Activated CD4-positive, alpha-beta T cell treated with anti-CD3 and anti-CD28 coated beads, Interleukin-2, amount 10 ng/mL, durations not matched to agents 7 days and 5 days (primary cell): Measurements from ENCODE around the gene FRS2. TPM values are rescaled to one million over a fixed set of nuclear protein-coding genes. Genes with fewer than 3 reads are reported as not detected.

Source experiments
- CTCF ChIA-PET: fragments of 350-600 bp; sonication (Branson Sonifier 250); formaldehyde crosslinking; loops from one replicate; lab custom pipeline; 2021; ENCODE audit warnings: antibody characterized with exemption; lab: Charles Lee
- POLR2A ChIA-PET: fragments of 350-600 bp; sonication (Branson Sonifier 250); formaldehyde crosslinking; loops from one replicate; lab custom pipeline; 2021; ENCODE audit warnings: antibody characterized with exemption; lab: Charles Lee
- DNase-seq: peaks from one replicate; pipeline ENCODE4 v3.0.0-alpha.2; 2020
- H3K27ac Mint-ChIP-seq: one replicate; pipeline ENCODE4 v1.8.0; 2021; ENCODE audit warnings: mild to moderate bottlenecking, moderate library complexity, mixed read lengths
- H3K27me3 Mint-ChIP-seq: one replicate; pipeline ENCODE4 v1.8.0; 2021; ENCODE audit warnings: mixed read lengths
- H3K36me3 Mint-ChIP-seq: one replicate; pipeline ENCODE4 v1.8.0; 2021; ENCODE audit warnings: low read depth, mixed read lengths
- H3K4me1 Mint-ChIP-seq: one replicate; pipeline ENCODE4 v1.8.0; 2021; ENCODE audit warnings: mixed read lengths
- H3K4me3 Mint-ChIP-seq: one replicate; pipeline ENCODE4 v1.8.0; 2021; ENCODE audit warnings: mild to moderate bottlenecking, moderate library complexity, mixed read lengths
- H3K9me3 Mint-ChIP-seq: one replicate; pipeline ENCODE4 v1.8.0; 2021; ENCODE audit warnings: mixed read lengths
- total RNA-seq, 2 experiments: library from RNA; stranded (reverse); gene quantifications; one replicate each; pipeline ENCODE4 v1.2.3, GENCODE V29; 2021

Gene FRS2
- total RNA-seq, 2 experiments from 2014 or later = 14.6 to 18.4 TPM

DNA sequence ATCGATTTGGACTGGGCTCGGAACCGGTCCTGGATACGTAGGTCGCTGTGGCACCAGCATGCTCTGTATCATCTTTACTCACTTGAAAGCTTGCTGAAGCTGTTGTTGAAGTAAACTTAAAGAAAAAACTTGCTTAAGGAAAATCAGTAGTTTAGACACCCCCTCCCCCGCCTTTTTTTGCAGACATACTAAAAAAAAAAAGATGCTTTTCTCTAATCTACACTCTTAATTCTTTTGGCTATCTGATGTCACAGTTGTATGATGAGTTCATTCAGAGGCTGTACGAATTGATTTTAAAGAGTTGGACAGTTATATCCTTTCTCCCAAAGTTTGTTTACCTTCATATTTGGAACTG is 865 bp downstream of the FRS2 start:
- H3K4me1 Mint-ChIP-seq = peaks cover 36% of the 10 kb centered on the region
- POLR2A ChIA-PET = interaction anchor here (0.5 to 0.8 kb wide), 2 partner anchors 44 to 796 kb away, joined by 3 to 6 read pairs; no protein-coding TSS in a partner anchor
- CTCF ChIA-PET = interaction anchor here (1.4 kb wide), 1 partner anchor 14 kb away, joined by 8 read pairs; no protein-coding TSS in a partner anchor
- peak overlapping the region; percentile 98 for H3K27ac Mint-ChIP-seq
- no peaks in the 10 kb centered on the region for H3K27me3 Mint-ChIP-seq
- no peaks in the 10 kb centered on the region for H3K9me3 Mint-ChIP-seq
- no peak for DNase-seq
- peak overlapping the region; percentile 98 for H3K4me3 Mint-ChIP-seq
- peaks cover 10% of the 10 kb centered on the region for H3K36me3 Mint-ChIP-seq

- no peaks in the 10 kb centered on the region for H3K9me3 Mint-ChIP-seq
- no peak for DNase-seq
- H3K4me1 Mint-ChIP-seq = peaks cover 40% of the 10 kb centered on the region
- peak overlapping the region; percentile 98 for H3K4me3 Mint-ChIP-seq
- H3K27me3 Mint-ChIP-seq = no peaks in the 10 kb centered on the region
- H3K36me3 Mint-ChIP-seq = peaks cover 10% of the 10 kb centered on the region
- ChIA-PET CTCF (no interaction called here), POLR2A (no interaction called here)
- H3K27ac Mint-ChIP-seq = no peak overlapping the region
These were observed 1.6 kb downstream of the FRS2 start for GRCh38 chr12:69471667-69472385.

GRCh38 chr12:69473262-69473661 is 3.1 kb downstream of the FRS2 start:
- POLR2A ChIA-PET = no interaction called here
- Mint-ChIP-seq H3K4me3 (no peak overlapping the region), H3K27ac (no peak overlapping the region), H3K27me3 (no peaks in the 10 kb centered on the region), H3K9me3 (no peaks in the 10 kb centered on the region), H3K36me3 (peaks cover 10% of the 10 kb centered on the region), H3K4me1 (peaks cover 40% of the 10 kb centered on the region)
- CTCF ChIA-PET = no interaction called here
- no peak for DNase-seq

DNA sequence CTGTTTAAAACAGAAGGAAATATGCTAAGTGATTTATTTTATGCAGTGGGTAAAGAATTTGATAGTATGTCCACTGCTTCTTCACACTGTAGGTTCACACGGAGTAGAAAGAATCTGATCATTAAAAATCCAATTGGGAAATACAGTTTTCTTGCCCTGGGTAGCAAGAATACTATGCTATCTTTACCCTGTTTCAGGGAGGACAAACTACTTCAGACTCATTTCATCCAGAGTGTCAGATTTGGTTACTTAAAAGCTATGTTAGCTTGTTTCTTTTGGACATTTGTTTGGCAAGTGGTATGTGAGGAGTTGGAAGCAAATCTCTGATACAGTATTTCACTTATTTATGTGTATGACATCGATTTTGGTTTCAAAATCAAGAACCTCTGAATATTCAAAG is 4.3 kb downstream of the FRS2 start:
- ChIA-PET POLR2A (no interaction called here), CTCF (no interaction called here)
- no peak overlapping the region for H3K4me3 Mint-ChIP-seq
- no peaks in the 10 kb centered on the region for H3K9me3 Mint-ChIP-seq
- no peak overlapping the region for H3K27ac Mint-ChIP-seq
- no peak for DNase-seq
- no peaks in the 10 kb centered on the region for H3K27me3 Mint-ChIP-seq
- H3K36me3 Mint-ChIP-seq = peaks cover 10% of the 10 kb centered on the region
- H3K4me1 Mint-ChIP-seq = peaks cover 40% of the 10 kb centered on the region

DNA sequence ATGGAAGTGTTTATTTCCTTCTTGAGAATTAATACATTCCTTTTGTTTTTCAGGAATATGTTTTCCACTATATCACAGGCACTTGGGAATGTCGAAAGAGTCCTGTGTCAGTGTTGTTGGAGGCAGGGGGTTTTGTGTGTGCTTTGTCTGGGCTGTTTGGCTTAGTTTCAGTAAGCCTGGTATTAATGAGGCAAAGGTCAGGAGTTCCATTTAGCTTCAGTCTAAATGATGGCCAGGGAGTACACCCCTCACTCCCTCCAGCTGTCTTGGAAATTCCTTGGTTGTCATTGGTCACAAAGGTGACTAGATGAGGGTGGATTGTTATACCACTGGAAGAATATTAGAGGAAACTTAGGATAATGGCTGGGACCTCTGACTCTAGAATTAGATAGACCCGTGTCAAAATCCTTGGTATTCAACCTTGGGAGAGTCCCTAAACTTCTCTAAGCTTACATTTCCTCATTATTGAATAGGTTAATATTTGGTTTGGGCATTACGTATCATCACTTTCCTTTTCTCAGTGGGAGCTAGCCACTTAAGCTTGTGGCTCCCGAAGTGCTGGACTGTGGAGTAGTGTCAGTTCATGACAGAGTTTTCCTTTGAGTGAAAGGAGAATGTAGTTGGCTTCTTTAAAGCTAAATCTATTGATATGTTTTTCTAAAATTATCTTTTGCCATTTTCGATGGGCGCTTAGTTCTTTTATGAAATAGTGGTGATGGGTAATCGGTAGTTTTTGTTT is 5.2 kb downstream of the FRS2 start:
- peaks cover 14% of the 10 kb centered on the region for H3K36me3 Mint-ChIP-seq
- no peak overlapping the region for H3K4me3 Mint-ChIP-seq
- H3K9me3 Mint-ChIP-seq = no peaks in the 10 kb centered on the region
- DNase-seq = no peak
- peaks cover 38% of the 10 kb centered on the region for H3K4me1 Mint-ChIP-seq
- no peaks in the 10 kb centered on the region for H3K27me3 Mint-ChIP-seq
- H3K27ac Mint-ChIP-seq = no peak overlapping the region
- CTCF ChIA-PET = interaction anchor here (0.5 to 0.8 kb wide), 2 partner anchors 14 to 91 kb away, joined by 3 to 4 read pairs; no protein-coding TSS in a partner anchor
- POLR2A ChIA-PET = no interaction called here

DNA sequence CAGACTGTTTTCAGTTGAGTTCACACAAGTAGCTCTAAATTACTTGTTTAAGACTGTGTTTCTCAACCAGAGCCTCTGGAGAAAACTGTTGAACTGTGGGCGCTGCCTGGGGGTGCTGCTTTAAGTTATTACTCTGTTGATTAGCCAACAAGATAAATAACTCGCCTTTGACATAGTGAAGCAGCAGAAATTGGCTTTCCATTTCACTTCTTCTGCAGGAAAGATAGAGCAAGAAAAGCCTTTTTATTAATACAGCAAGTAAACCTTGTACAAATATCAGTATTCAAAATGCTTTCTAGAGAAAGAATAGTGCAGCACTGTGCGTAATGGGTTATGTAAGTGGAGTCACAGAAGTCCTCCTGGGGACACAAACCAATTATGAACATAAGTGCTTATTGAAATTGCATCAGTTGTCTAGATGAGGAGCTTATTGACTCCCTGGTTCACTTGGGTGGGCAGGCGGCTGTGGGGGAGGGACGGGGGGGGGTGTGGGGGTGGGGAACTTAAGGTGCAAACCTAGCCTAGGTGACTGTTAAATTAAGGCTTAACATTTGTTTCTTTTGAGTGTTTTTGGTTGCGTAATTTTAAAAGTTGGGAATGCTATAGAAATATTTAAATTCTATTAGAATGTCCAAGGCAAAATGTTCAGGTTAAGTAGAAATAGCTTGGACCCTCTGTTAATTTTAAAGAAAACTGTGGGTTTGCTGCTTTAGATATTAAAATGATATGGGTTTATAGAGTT is 6.3 kb downstream of the FRS2 start:
- no peaks in the 10 kb centered on the region for H3K9me3 Mint-ChIP-seq
- peaks cover 33% of the 10 kb centered on the region for H3K4me1 Mint-ChIP-seq
- H3K36me3 Mint-ChIP-seq = peaks cover 15% of the 10 kb centered on the region
- no peak for DNase-seq
- H3K27me3 Mint-ChIP-seq = no peaks in the 10 kb centered on the region
- CTCF ChIA-PET = no interaction called here
- POLR2A ChIA-PET = no interaction called here
- H3K4me3 Mint-ChIP-seq = no peak overlapping the region
- H3K27ac Mint-ChIP-seq = no peak overlapping the region

GRCh38 chr12:69479675-69480074 is 9.5 kb downstream of the FRS2 start:
- no peaks in the 10 kb centered on the region for H3K9me3 Mint-ChIP-seq
- no peak for DNase-seq
- peaks cover 21% of the 10 kb centered on the region for H3K4me1 Mint-ChIP-seq
- no peak overlapping the region for H3K4me3 Mint-ChIP-seq
- H3K27ac Mint-ChIP-seq = no peak overlapping the region
- H3K27me3 Mint-ChIP-seq = no peaks in the 10 kb centered on the region
- ChIA-PET CTCF (no interaction called here), POLR2A (no interaction called here)
- peaks cover 17% of the 10 kb centered on the region for H3K36me3 Mint-ChIP-seq

GRCh38 chr12:69480698-69481097 is 10.5 kb downstream of the FRS2 start:
- Mint-ChIP-seq H3K4me1 (peaks cover 18% of the 10 kb centered on the region), H3K27me3 (no peaks in the 10 kb centered on the region), H3K9me3 (no peaks in the 10 kb centered on the region), H3K36me3 (peaks cover 19% of the 10 kb centered on the region), H3K27ac (no peak overlapping the region), H3K4me3 (no peak overlapping the region)
- DNase-seq = no peak
- ChIA-PET POLR2A (no interaction called here), CTCF (no interaction called here)

DNA sequence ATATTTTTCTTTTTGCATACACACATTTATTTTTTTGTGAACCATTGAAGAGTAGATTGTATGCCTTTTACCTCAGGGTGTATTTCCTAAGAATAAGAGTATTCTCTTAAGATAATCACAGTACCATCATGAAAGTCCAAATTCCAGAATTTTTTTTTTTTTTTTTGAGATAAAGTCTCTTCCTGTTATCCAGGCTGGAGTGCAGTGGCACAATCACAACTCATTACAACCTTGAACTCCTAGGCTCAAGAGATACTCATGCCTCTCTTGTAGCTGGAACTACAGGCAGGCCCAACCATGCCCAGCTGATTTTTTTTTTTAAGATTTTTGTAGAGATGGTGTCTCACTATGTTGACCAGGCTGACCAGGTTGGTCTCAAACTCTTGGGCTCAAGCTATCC is 10.9 kb downstream of the FRS2 start:
- Mint-ChIP-seq H3K9me3 (no peaks in the 10 kb centered on the region), H3K4me1 (peaks cover 18% of the 10 kb centered on the region), H3K27me3 (no peaks in the 10 kb centered on the region), H3K4me3 (no peak overlapping the region), H3K27ac (no peak overlapping the region), H3K36me3 (peaks cover 19% of the 10 kb centered on the region)
- no peak for DNase-seq
- ChIA-PET CTCF (interaction anchor here (0.7 kb wide), 1 partner anchor 326 kb away, joined by 3 read pairs; no protein-coding TSS in a partner anchor), POLR2A (interaction anchor here (0.7 kb wide), 1 partner anchor 253 kb away, joined by 5 read pairs; no protein-coding TSS in a partner anchor)

DNA sequence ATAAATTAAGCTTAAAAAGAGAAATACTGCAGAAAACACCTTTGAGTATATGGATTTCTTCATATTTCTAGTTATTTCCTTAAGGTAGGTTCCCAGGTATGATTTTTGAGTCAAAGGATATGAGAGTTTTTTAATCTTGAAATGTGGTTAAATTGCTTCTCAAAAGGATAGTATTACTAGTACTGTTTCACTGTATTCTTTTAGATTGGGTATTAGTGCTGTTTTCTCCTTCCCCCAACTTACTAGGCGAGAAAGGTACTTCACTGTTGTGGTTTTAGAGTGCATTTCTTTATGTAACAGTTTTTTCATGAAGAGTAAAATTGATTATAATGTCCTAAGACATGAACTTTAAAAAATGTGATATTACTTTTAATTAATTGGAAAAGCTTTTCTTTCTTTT is 13.5 kb downstream of the FRS2 start:
- DNase-seq = no peak
- ChIA-PET CTCF (interaction anchor here (1.4 to 2.3 kb wide), 2 partner anchors 11 to 13 kb away, joined by 5 to 8 read pairs; partner anchors contain the start of gene FRS2), POLR2A (no interaction called here)
- Mint-ChIP-seq H3K27ac (no peak overlapping the region), H3K4me3 (no peak overlapping the region), H3K27me3 (no peaks in the 10 kb centered on the region), H3K4me1 (peaks cover 21% of the 10 kb centered on the region), H3K36me3 (peaks cover 37% of the 10 kb centered on the region), H3K9me3 (peaks cover 6% of the 10 kb centered on the region)

- Mint-ChIP-seq H3K4me3 (no peak overlapping the region), H3K27me3 (no peaks in the 10 kb centered on the region), H3K4me1 (peaks cover 21% of the 10 kb centered on the region), H3K27ac (no peak overlapping the region), H3K36me3 (peaks cover 37% of the 10 kb centered on the region), H3K9me3 (peaks cover 6% of the 10 kb centered on the region)
- POLR2A ChIA-PET = no interaction called here
- DNase-seq = no peak
- CTCF ChIA-PET = interaction anchor here (1.4 to 2.3 kb wide), 2 partner anchors 10 to 14 kb away, joined by 5 to 8 read pairs; partner anchors contain the start of gene FRS2
These were observed 14.2 kb downstream of the FRS2 start for GRCh38 chr12:69484428-69484827.

GRCh38 chr12:69490920-69491643 is 20.9 kb downstream of the FRS2 start:
- H3K4me3 Mint-ChIP-seq = no peak overlapping the region
- ChIA-PET CTCF (interaction anchor here (0.6 kb wide), 1 partner anchor 93 kb away, joined by 3 read pairs; no protein-coding TSS in a partner anchor), POLR2A (no interaction called here)
- no peak overlapping the region for H3K27ac Mint-ChIP-seq
- no peak for DNase-seq
- H3K36me3 Mint-ChIP-seq = peaks cover 22% of the 10 kb centered on the region
- peaks cover 6% of the 10 kb centered on the region for H3K9me3 Mint-ChIP-seq
- no peaks in the 10 kb centered on the region for H3K27me3 Mint-ChIP-seq
- peaks cover 7% of the 10 kb centered on the region for H3K4me1 Mint-ChIP-seq
